Transverse colon (tissue), 4 donors: ENCODE data around the gene PTX4. TPM values are rescaled to one million over a fixed set of nuclear protein-coding genes. Genes with fewer than 3 reads are reported as not detected.

Experiments used
- DNase-seq: peaks from one replicate; pipeline ENCODE4 v3.0.0-alpha.2; 2019
- H3K27ac ChIP-seq, 4 donors: fragments of 200-600 bp; sonication (generic); 2 replicates each; pipeline ENCODE4 v1.5.1; 2016 to 2018; ENCODE audit warnings: inconsistent platforms in 4 of 4
- H3K27me3 ChIP-seq: fragments of 200-600 bp; sonication (generic); 2 replicates; pipeline ENCODE4 v1.5.1; 2017; ENCODE audit warnings: inconsistent platforms
- H3K36me3 ChIP-seq, 4 donors: fragments of 200-600 bp; sonication (generic); 2 replicates each; pipeline ENCODE4 v1.5.1; 2017 to 2019; ENCODE audit warnings: inconsistent platforms in 4 of 4
- H3K4me1 ChIP-seq, 4 donors: fragments of 200-600 bp; sonication (generic); 2 replicates each; pipeline ENCODE4 v1.5.1; 2017 to 2020; ENCODE audit warnings: inconsistent platforms in 4 of 4
- H3K4me3 ChIP-seq, 4 donors: fragments of 200-600 bp; sonication (generic); 1 replicate in 1 of 4; 2 replicates in 3 of 4; pipeline versions ENCODE4 v1.5.1 to v1.6.1; 2017 to 2019; ENCODE audit warnings: inconsistent platforms in 4 of 4
- H3K9me3 ChIP-seq, 2 donors: fragments of 200-600 bp; sonication (generic); 2 replicates each; pipeline ENCODE4 v1.5.1; 2017 to 2019; ENCODE audit warnings: inconsistent platforms in 2 of 2
- EP300 ChIP-seq: sonication (generic); formaldehyde crosslinking; IDR thresholded peaks from one replicate; pipeline ENCODE4 v1.6.1; 2017; ENCODE audit warnings: antibody characterized with exemption, low read depth
- POLR2A ChIP-seq: fragments of 450-650 bp; IDR thresholded peaks from one replicate; pipeline ENCODE4 v1.6.1; 2016; ENCODE audit warnings: antibody characterized with exemption, mild to moderate bottlenecking, moderate library complexity
- POLR2AphosphoS5 ChIP-seq, 3 donors: sonication (generic); formaldehyde crosslinking; IDR thresholded peaks; one replicate each; pipeline ENCODE4 v1.6.1; 2016; ENCODE audit warnings: antibody characterized with exemption in 3 of 3
- WGBS, 2 donors: methylation state at CpG; one replicate each; pipeline ENCODE4 v1.1.5; 2018; ENCODE audit warnings: low coverage in 1 of 2; 5-methylcytosine and 5-hydroxymethylcytosine counted together
- in situ Hi-C, 4 donors: fragments of 200-750 bp; cut with MboI; loops; one replicate each; pipeline versions ENCODE4 v1.15.0 to v1.15.1; 2017; ENCODE audit warnings: low sequenced_read_pairs in 3 of 4, low pct_ligation_motif_present in 1 of 4, low pct_unique_long_range_greater_than_20kb in 1 of 4
- intact Hi-C: fragments of 100-400 bp; cut with DNase I; formaldehyde crosslinking; loops from one replicate; pipeline ENCODE4 v1.15.1; 2023; ENCODE audit warnings: low total_unique reads
- total RNA-seq, 4 donors: library from RNA; depleted of rRNA; stranded (reverse); fragments of >200 nt; gene quantifications; one replicate each; pipeline ENCODE4 v1.1.0, GENCODE V29; 2016
- TF ChIP-seq, protein P1 (sequence below), 5 experiments: fragments of 200-600 bp in 3 of 5; fragments of 450-650 bp in 2 of 5; sonication (generic) in 3 of 5; IDR thresholded peaks; 1 replicate in 2 of 5; 2 replicates in 3 of 5; pipeline ENCODE4 v1.5.1; 2016 to 2017; ENCODE audit warnings: antibody characterized with exemption in 5 of 5, inconsistent platforms in 3 of 5, mild to moderate bottlenecking in 2 of 5, moderate library complexity in 1 of 5

PTX4 gene
- total RNA-seq, 4 donors from 2014 or later, result not detected

DNA sequence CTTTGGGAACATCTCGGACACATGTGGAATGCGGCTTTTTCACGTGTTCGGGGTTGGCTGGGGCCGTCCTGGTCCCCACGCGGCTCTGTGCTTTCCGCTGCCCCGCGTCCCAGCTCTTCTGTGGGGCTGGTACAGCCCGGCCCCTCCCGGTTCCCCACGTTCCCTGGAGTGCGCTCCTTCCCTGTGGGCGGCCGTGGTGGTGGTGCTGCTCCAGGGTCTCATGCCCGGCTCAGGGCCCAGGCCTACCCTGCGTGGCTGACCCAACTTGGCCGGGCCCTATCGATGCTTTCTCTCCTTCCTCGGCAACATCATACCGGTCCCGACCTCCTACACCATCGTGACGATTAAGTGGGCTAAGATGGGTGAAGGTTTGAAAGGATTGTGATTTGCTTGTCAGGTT, 7.7 kb upstream of the PTX4 start:
- no peaks in the 10 kb centered on the region for H3K9me3 ChIP-seq
- H3K4me3 ChIP-seq, result no peak overlapping the region
- H3K27me3 ChIP-seq, result no peaks in the 10 kb centered on the region
- in situ Hi-C loops (no loop called here), intact Hi-C loops (no loop called here)
- WGBS, 2 donors, result 97% methylated on average over 25 of the region's 25 CpGs; no CpG with 5 or more reads in 1 of the 2 donors
- DNase-seq, result no peak
- TF ChIP-seq, protein P1, sequence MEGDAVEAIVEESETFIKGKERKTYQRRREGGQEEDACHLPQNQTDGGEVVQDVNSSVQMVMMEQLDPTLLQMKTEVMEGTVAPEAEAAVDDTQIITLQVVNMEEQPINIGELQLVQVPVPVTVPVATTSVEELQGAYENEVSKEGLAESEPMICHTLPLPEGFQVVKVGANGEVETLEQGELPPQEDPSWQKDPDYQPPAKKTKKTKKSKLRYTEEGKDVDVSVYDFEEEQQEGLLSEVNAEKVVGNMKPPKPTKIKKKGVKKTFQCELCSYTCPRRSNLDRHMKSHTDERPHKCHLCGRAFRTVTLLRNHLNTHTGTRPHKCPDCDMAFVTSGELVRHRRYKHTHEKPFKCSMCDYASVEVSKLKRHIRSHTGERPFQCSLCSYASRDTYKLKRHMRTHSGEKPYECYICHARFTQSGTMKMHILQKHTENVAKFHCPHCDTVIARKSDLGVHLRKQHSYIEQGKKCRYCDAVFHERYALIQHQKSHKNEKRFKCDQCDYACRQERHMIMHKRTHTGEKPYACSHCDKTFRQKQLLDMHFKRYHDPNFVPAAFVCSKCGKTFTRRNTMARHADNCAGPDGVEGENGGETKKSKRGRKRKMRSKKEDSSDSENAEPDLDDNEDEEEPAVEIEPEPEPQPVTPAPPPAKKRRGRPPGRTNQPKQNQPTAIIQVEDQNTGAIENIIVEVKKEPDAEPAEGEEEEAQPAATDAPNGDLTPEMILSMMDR (IDR thresholded peaks at IDR 0.05), result no peak
- TF ChIP-seq POLR2AphosphoS5 (IDR thresholded peaks at IDR 0.05), result no peak
- TF ChIP-seq POLR2A, result no peak
- TF ChIP-seq EP300, result no peak
- H3K4me1 ChIP-seq, result peaks cover 5 to 21% (median 19%) of the 10 kb centered on the region in 4 donors
- peaks cover 0 to 16% (median 6%) of the 10 kb centered on the region in 4 donors for H3K36me3 ChIP-seq
- no peak overlapping the region for H3K27ac ChIP-seq

DNA sequence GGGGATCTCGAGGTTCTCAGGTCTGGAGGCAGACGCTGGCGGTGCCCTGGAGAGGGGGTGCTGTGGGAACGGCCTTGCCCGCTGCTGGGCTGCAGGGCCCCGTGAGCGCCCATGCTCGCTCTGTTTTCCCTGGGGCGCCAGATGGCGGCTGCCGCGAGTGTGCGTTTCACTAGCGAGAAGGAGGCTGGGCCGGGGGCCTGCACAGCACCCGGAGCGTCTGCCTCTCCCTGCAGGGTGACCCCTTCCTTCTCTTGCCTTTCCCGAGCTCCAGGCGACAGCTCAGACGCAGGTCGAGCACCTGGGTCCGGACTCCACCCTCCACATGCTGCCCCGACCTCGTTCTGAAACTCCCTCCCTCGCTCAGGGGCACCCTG, 7.1 kb upstream of the PTX4 start:
- no peaks in the 10 kb centered on the region for H3K9me3 ChIP-seq
- WGBS, 2 donors, result 94% methylated on average over 25 of the region's 25 CpGs; no CpG with 5 or more reads in 1 of the 2 donors
- no peak overlapping the region for H3K27ac ChIP-seq
- H3K4me1 ChIP-seq, result peaks cover 5 to 21% (median 19%) of the 10 kb centered on the region in 4 donors
- TF ChIP-seq POLR2AphosphoS5 (IDR thresholded peaks at IDR 0.05) (no peak), POLR2A (no peak), EP300 (no peak)
- TF ChIP-seq, protein P1 (IDR thresholded peaks at IDR 0.05), result no peak
- intact Hi-C loops (no loop called here), in situ Hi-C loops (no loop called here)
- no peak for DNase-seq
- H3K4me3 ChIP-seq, result no peak overlapping the region
- no peaks in the 10 kb centered on the region for H3K27me3 ChIP-seq
- H3K36me3 ChIP-seq, result peaks cover 0 to 10% (median 4%) of the 10 kb centered on the region in 4 donors

DNA sequence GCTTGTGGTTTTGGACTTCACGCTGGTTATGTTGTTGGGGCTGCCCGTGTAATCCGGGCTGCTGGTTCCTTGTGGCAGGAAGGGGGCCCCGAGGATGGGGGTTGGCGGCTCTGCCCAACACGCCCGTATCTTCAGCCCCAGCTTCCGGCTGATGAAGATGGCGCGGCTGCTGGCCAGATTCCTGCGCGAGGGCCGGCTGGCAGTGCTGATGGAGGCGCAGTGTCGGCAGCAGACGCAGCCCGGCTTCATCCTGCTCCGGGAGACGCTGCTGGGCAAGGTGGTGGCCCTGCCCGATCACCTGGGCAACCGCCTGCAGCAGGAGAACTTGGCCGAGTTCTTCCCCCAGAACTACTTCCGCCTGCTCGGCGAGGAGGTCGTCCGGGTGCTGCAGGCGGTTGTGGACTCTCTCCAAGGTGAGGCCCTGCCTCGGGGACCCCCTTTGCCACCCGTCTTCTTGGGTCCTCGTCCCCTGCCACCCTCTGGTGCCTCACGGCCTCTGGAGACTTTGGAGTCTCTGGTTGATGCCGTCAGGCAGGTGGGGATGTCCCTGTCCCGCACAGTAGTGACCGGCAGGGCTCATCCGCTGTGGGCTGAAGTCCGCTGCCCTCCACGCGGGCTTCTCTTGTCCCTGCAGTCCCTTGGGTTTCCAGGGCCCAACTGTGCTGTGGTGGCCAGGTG, 6.6 kb upstream of the PTX4 start:
- H3K27me3 ChIP-seq, result no peaks in the 10 kb centered on the region
- H3K4me1 ChIP-seq, result peaks cover 5 to 21% (median 19%) of the 10 kb centered on the region in 4 donors
- H3K36me3 ChIP-seq, result peaks cover 0 to 8% (median 3%) of the 10 kb centered on the region in 4 donors
- no peak overlapping the region for H3K27ac ChIP-seq
- H3K4me3 ChIP-seq, result no peak overlapping the region
- in situ Hi-C loops (no loop called here), intact Hi-C loops (no loop called here)
- DNase-seq, result no peak
- 96% methylated on average over 37 of the region's 39 CpGs; no CpG with 5 or more reads in 1 of the 2 donors for WGBS, 2 donors
- H3K9me3 ChIP-seq, result no peaks in the 10 kb centered on the region
- TF ChIP-seq EP300, result no peak
- TF ChIP-seq, protein P1 (IDR thresholded peaks at IDR 0.05), result no peak
- no peak for TF ChIP-seq POLR2AphosphoS5 (IDR thresholded peaks at IDR 0.05)
- no peak for TF ChIP-seq POLR2A

DNA sequence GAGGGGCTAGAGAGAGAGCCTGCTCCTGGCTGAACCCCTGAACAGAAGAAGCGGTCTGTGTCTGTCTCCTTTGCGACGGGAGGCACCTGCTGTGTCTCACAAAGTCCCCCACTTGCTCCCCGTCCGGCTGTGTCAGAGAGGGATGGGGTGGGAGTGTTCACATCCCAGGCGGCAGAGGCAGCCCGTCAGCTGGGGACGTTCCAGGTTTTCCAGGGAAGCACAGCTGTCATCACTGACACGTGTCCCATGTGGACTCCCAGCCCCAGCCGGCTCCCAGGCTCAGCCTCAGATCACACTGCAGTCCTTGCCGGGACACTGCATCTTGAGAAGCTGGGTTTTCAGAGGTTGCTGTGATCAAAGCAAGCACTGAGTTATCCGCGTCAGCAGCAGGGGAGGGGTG, 6.0 kb upstream of the PTX4 start:
- H3K27ac ChIP-seq, result peak overlapping the region in 1 of 4 donors; percentile 89
- no peak for DNase-seq
- peaks cover 0 to 2% (median 0%) of the 10 kb centered on the region in 4 donors for H3K36me3 ChIP-seq
- peaks cover 5 to 21% (median 19%) of the 10 kb centered on the region in 4 donors for H3K4me1 ChIP-seq
- peak overlapping the region in 2 of 4 donors; percentile 64 to 84 for H3K4me3 ChIP-seq
- H3K9me3 ChIP-seq, result no peaks in the 10 kb centered on the region
- TF ChIP-seq POLR2A, result no peak
- no peak for TF ChIP-seq EP300
- no peak for TF ChIP-seq POLR2AphosphoS5 (IDR thresholded peaks at IDR 0.05)
- TF ChIP-seq, protein P1 (IDR thresholded peaks at IDR 0.05), result no peak
- WGBS, 2 donors, result 89% methylated on average over 13 of the region's 13 CpGs; no CpG with 5 or more reads in 1 of the 2 donors
- intact Hi-C loops, result no loop called here
- no peaks in the 10 kb centered on the region for H3K27me3 ChIP-seq
- in situ Hi-C loops, result no loop called here
